GM23338 (cell line): ENCODE results near the gene ZNF385C. TPM values are rescaled to one million over a fixed set of nuclear protein-coding genes. Genes with fewer than 3 reads are reported as not detected.

Experiments used
- ATAC-seq: fragments of 200-7000 bp; cut with Tn5 transposase; 3 replicates; pipeline ENCODE4 v1.9.1; 2020
- DNase-seq: peaks from one replicate; pipeline ENCODE4 v3.0.0-alpha.2; 2015; ENCODE audit warnings: low spot score
- H2AFZ ChIP-seq: fragments of 200-600 bp; sonication (generic); 2 replicates; pipeline ENCODE4 v1.8.0; 2016; ENCODE audit warnings: antibody characterized with exemption, mild to moderate bottlenecking, moderate library complexity
- H3F3A ChIP-seq: fragments of 200-600 bp; sonication (generic); replicated peaks from 2 replicates; pipeline ENCODE4 v1.8.0; 2017; ENCODE audit warnings: antibody characterized with exemption, mixed run types, low read depth
- H3K27ac ChIP-seq: fragments of 200-600 bp; sonication (generic); 2 replicates; pipeline ENCODE4 v1.6.1; 2016; ENCODE audit warnings: low read depth
- H3K27me3 ChIP-seq: fragments of 200-600 bp; sonication (generic); 2 replicates; pipeline ENCODE4 v1.8.0; 2016; ENCODE audit warnings: mild to moderate bottlenecking, mixed run types, moderate library complexity; ENCODE audit not compliant: insufficient read depth
- H3K36me3 ChIP-seq: fragments of 200-600 bp; sonication (generic); 2 replicates; pipeline ENCODE4 v1.8.0; 2016; ENCODE audit warnings: mild to moderate bottlenecking; ENCODE audit not compliant: insufficient read depth
- H3K4me1 ChIP-seq: fragments of 200-600 bp; sonication (generic); 2 replicates; pipeline ENCODE4 v1.8.0; 2016; ENCODE audit warnings: mild to moderate bottlenecking, moderate library complexity; ENCODE audit not compliant: insufficient read depth
- H3K4me2 ChIP-seq: fragments of 200-600 bp; sonication (generic); 2 replicates; pipeline ENCODE4 v1.7.1; 2017; ENCODE audit warnings: mixed run types
- H3K4me3 ChIP-seq: fragments of 200-600 bp; sonication (generic); 2 replicates; pipeline ENCODE4 v1.6.1; 2016; ENCODE audit warnings: mixed run types
- H3K79me2 ChIP-seq: fragments of 200-600 bp; sonication (generic); replicated peaks from 2 replicates; pipeline ENCODE4 v1.8.0; 2017; ENCODE audit warnings: mild to moderate bottlenecking; ENCODE audit not compliant: insufficient read depth
- H3K9me2 ChIP-seq: fragments of 200-600 bp; sonication (generic); 2 replicates; pipeline ENCODE4 v1.8.0; 2017; ENCODE audit not compliant: insufficient read depth
- H4K20me1 ChIP-seq: fragments of 200-600 bp; sonication (generic); replicated peaks from 2 replicates; pipeline ENCODE4 v1.8.0; 2017; ENCODE audit warnings: mild to moderate bottlenecking; ENCODE audit not compliant: insufficient read depth
- H3K27ac Mint-ChIP-seq: 2 replicates; pipeline ENCODE4 v1.8.0; 2020; ENCODE audit warnings: inconsistent platforms, mild to moderate bottlenecking, moderate library complexity, mixed read lengths
- H3K27me3 Mint-ChIP-seq: 3 replicates; pipeline ENCODE4 v1.8.0; 2022; ENCODE audit warnings: low read depth, mild to moderate bottlenecking, moderate library complexity, mixed read lengths, inconsistent platforms; ENCODE audit not compliant: insufficient read depth, poor library complexity
- H3K36me3 Mint-ChIP-seq: 3 replicates; pipeline ENCODE4 v1.8.0; 2021; ENCODE audit warnings: low read depth, mild to moderate bottlenecking, inconsistent platforms, moderate library complexity, mixed read lengths
- H3K4me1 Mint-ChIP-seq: 3 replicates; pipeline ENCODE4 v1.8.0; 2020; ENCODE audit warnings: mild to moderate bottlenecking, inconsistent platforms, mixed read lengths
- H3K4me3 Mint-ChIP-seq: 3 replicates; pipeline ENCODE4 v1.8.0; 2021; ENCODE audit warnings: moderate library complexity, mild to moderate bottlenecking, inconsistent platforms, mixed read lengths
- H3K9me3 Mint-ChIP-seq: 3 replicates; pipeline ENCODE4 v1.8.0; 2020; ENCODE audit warnings: moderate library complexity, mild to moderate bottlenecking, inconsistent platforms, mixed read lengths
- CREB1 ChIP-seq: fragments of 250-450 bp; sonication (Bioruptor Pico); IDR thresholded peaks from 2 replicates; pipeline ENCODE4 v1.5.0; 2020; ENCODE audit warnings: low read depth, mild to moderate bottlenecking, moderate library complexity
- CTCF ChIP-seq, 2 experiments: fragments of 200-600 bp in 1 of 2; sonication (generic) in 1 of 2; conservative IDR thresholded peaks; 2 replicates each; pipeline versions ENCODE4 v1.5.1 to v1.6.1; 2016 to 2017; ENCODE audit warnings: antibody characterized with exemption in 2 of 2, low read depth in 2 of 2, mild to moderate bottlenecking in 2 of 2, moderate library complexity in 1 of 2
- EZH2 ChIP-seq: fragments of 200-600 bp; sonication (generic); IDR thresholded peaks from one replicate; pipeline ENCODE4 v1.8.0; 2017; ENCODE audit warnings: antibody characterized with exemption, mild to moderate bottlenecking, low read depth; ENCODE audit not compliant: unreplicated experiment
- JUNB ChIP-seq: IDR thresholded peaks from one replicate; pipeline ENCODE4 v1.6.1; 2016; ENCODE audit warnings: antibody characterized with exemption; ENCODE audit not compliant: unreplicated experiment
- ZNF462 ChIP-seq: fragments of 250-450 bp; sonication (Bioruptor Pico); IDR thresholded peaks from 2 replicates; pipeline ENCODE4 v1.5.0; 2020; ENCODE audit warnings: mild to moderate bottlenecking, moderate library complexity
- polyA plus RNA-seq: library from polyadenylated mRNA; unstranded; fragments of >200 nt; fragmentation: Nextera tagmentation; extraction: Ambion mirVana; gene quantifications from 2 replicates; pipeline ENCODE4 v1.2.1, GENCODE V29; 2016
- total RNA-seq: library from RNA; depleted of rRNA; stranded (reverse); fragments of >200 nt; shearing (Covaris generic); gene quantifications from 2 replicates; pipeline ENCODE4 v1.2.3, GENCODE V29; 2014

The ZNF385C gene
- total and polyA plus RNA-seq, 2 experiments from 2014 or later = 1.9 to 3.1 TPM

- no peak overlapping the region for H3K27ac Mint-ChIP-seq
- H3K27me3 Mint-ChIP-seq = peaks cover 12% of the 10 kb centered on the region
- Histone ChIP-seq H3K9me2 (no peaks in the 10 kb centered on the region), H3F3A (0 out of 2 replicates have a peak, but pooled peaks cover 3% of the 10 kb centered on the region), H3K27ac (no peak overlapping the region), H3K27me3 (no peaks in the 10 kb centered on the region), H4K20me1 (no peaks in the 10 kb centered on the region), H3K4me2 (no peak overlapping the region), H3K79me2 (no peaks in the 10 kb centered on the region), H3K36me3 (no peaks in the 10 kb centered on the region), H3K4me1 (peaks cover 10% of the 10 kb centered on the region; the same call in 1 of the 2 replicates), H2AFZ (no peak overlapping the region; the same call in 1 of the 2 replicates), H3K4me3 (no peak overlapping the region)
- ATAC-seq = peak; percentile 50
- H3K9me3 Mint-ChIP-seq = no peaks in the 10 kb centered on the region
- no peak for DNase-seq
- peaks cover 28% of the 10 kb centered on the region for H3K4me1 Mint-ChIP-seq
- TF ChIP-seq CTCF (conservative IDR thresholded peaks at IDR 0.05; ENCODE audit: low read depth in 2 of 2) (no peak), ZNF462 (CRISPR knock-in tag) (no peak), EZH2 (no peak), CREB1 (CRISPR knock-in tag) (no peak), JUNB (no peak)
- no peak overlapping the region for H3K4me3 Mint-ChIP-seq
- no peaks in the 10 kb centered on the region; the same call in 2 of the 3 replicates for H3K36me3 Mint-ChIP-seq
Observed at GRCh38 chr17:42061646-42062487, 36.4 kb downstream of the ZNF385C start.
